Measurements from ENCODE around the gene PRELID1. TPM values are rescaled to one million over a fixed set of nuclear protein-coding genes. Genes with fewer than 3 reads are reported as not detected.
A peak's percentile ranks its signal among the peaks of the same experiment; 100 is the strongest.

Gene PRELID1
- total and polyA plus RNA-seq, 4 donors, result 57.2 to 104 (median 81.8) TPM

GRCh38 chr5:177344891-177345290 lies 41.3 kb downstream of the PRELID1 start:
- H3K9me3 ChIP-seq (ENCODE audit: control insufficient read depth, low read length), result no peaks in the 10 kb centered on the region
- H3K36me3 ChIP-seq (ENCODE audit: control insufficient read depth in 1 of 2, insufficient read depth in 2 of 2, low read length in 1 of 2), result peaks cover 0 to 3% of the 10 kb centered on the region in 2 donors
- no peak overlapping the region for H3K4me3 ChIP-seq (ENCODE audit: low read length in 2 of 2)
- no peak overlapping the region for H3K27ac ChIP-seq (ENCODE audit: low read depth in 1 of 2, low read length in 2 of 2)
- ATAC-seq (ENCODE audit: low FRiP score) (no peak), DNase-seq (peak in 1 of 2 donors; percentile 5)
- intact Hi-C loops (cut with DNase I), result no loop called here
- H3K27me3 ChIP-seq (ENCODE audit: control insufficient read depth in 1 of 2, insufficient read depth in 2 of 2, low read length in 1 of 2), result no peaks in the 10 kb centered on the region
- WGBS, 2 donors, result 96 to 98% methylated on average over 6 of the region's 6 CpGs
- H3K4me1 ChIP-seq (ENCODE audit: control insufficient read depth in 1 of 2, insufficient read depth in 2 of 2, low read length in 2 of 2), result no peaks in the 10 kb centered on the region

GRCh38 chr5:177346820-177347219 lies 43.2 kb downstream of the PRELID1 start:
- Histone ChIP-seq H3K4me1 (ENCODE audit: control insufficient read depth in 1 of 2, insufficient read depth in 2 of 2, low read length in 2 of 2) (peaks cover 0 to 3% of the 10 kb centered on the region in 2 donors), H3K27ac (ENCODE audit: low read depth in 1 of 2, low read length in 2 of 2) (no peak overlapping the region), H3K27me3 (ENCODE audit: control insufficient read depth in 1 of 2, insufficient read depth in 2 of 2, low read length in 1 of 2) (no peaks in the 10 kb centered on the region), H3K4me3 (ENCODE audit: low read length in 2 of 2) (no peak overlapping the region), H3K36me3 (ENCODE audit: control insufficient read depth in 1 of 2, insufficient read depth in 2 of 2, low read length in 1 of 2) (peaks cover 0 to 3% of the 10 kb centered on the region in 2 donors), H3K9me3 (ENCODE audit: control insufficient read depth, low read length) (no peaks in the 10 kb centered on the region)
- DNase-seq (peak in 1 of 2 donors; percentile 3), ATAC-seq (ENCODE audit: low FRiP score) (no peak)
- 54 to 65% methylated on average over 4 of the region's 4 CpGs for WGBS, 2 donors
- intact Hi-C loops (cut with DNase I), result no loop called here

- DNase-seq, result no peak
- no peak for ATAC-seq (ENCODE audit: low FRiP score)
- H3K27ac ChIP-seq (ENCODE audit: low read depth in 1 of 2, low read length in 2 of 2), result no peak overlapping the region
- no peak overlapping the region for H3K4me3 ChIP-seq (ENCODE audit: low read length in 2 of 2)
- H3K36me3 ChIP-seq (ENCODE audit: control insufficient read depth in 1 of 2, insufficient read depth in 2 of 2, low read length in 1 of 2), result peaks cover 0 to 1% of the 10 kb centered on the region in 2 donors
- no peaks in the 10 kb centered on the region for H3K27me3 ChIP-seq (ENCODE audit: control insufficient read depth in 1 of 2, insufficient read depth in 2 of 2, low read length in 1 of 2)
- intact Hi-C loops (cut with DNase I), result no loop called here
- no peaks in the 10 kb centered on the region for H3K9me3 ChIP-seq (ENCODE audit: control insufficient read depth, low read length)
- 83 to 85% methylated on average over 4 of the region's 4 CpGs for WGBS, 2 donors
- peaks cover 0 to 3% of the 10 kb centered on the region in 2 donors for H3K4me1 ChIP-seq (ENCODE audit: control insufficient read depth in 1 of 2, insufficient read depth in 2 of 2, low read length in 2 of 2)
These were observed 44.1 kb downstream of the PRELID1 start for GRCh38 chr5:177347699-177348098.

- DNase-seq, result no peak
- Histone ChIP-seq H3K4me3 (ENCODE audit: low read length in 2 of 2) (no peak overlapping the region), H3K36me3 (ENCODE audit: control insufficient read depth in 1 of 2, insufficient read depth in 2 of 2, low read length in 1 of 2) (peaks cover 0 to 1% of the 10 kb centered on the region in 2 donors), H3K4me1 (ENCODE audit: control insufficient read depth in 1 of 2, insufficient read depth in 2 of 2, low read length in 2 of 2) (peaks cover 0 to 3% of the 10 kb centered on the region in 2 donors), H3K27ac (ENCODE audit: low read depth in 1 of 2, low read length in 2 of 2) (no peak overlapping the region), H3K9me3 (ENCODE audit: control insufficient read depth, low read length) (no peaks in the 10 kb centered on the region), H3K27me3 (ENCODE audit: control insufficient read depth in 1 of 2, insufficient read depth in 2 of 2, low read length in 1 of 2) (no peaks in the 10 kb centered on the region)
- 75 to 77% methylated on average over 3 of the region's 3 CpGs for WGBS, 2 donors
- ATAC-seq (ENCODE audit: low FRiP score), result no peak
- intact Hi-C loops (cut with DNase I), result no loop called here
These were observed 45.7 kb downstream of the PRELID1 start for GRCh38 chr5:177349362-177349647.

- H3K27ac ChIP-seq (ENCODE audit: low read depth in 1 of 2, low read length in 2 of 2), result no peak overlapping the region
- no peak for ATAC-seq (ENCODE audit: low FRiP score)
- DNase-seq, result no peak
- H3K9me3 ChIP-seq (ENCODE audit: control insufficient read depth, low read length), result no peaks in the 10 kb centered on the region
- intact Hi-C loops (cut with DNase I), result no loop called here
- H3K4me3 ChIP-seq (ENCODE audit: low read length in 2 of 2), result no peak overlapping the region
- 86 to 87% methylated on average over 5 of the region's 5 CpGs for WGBS, 2 donors
- H3K36me3 ChIP-seq (ENCODE audit: control insufficient read depth in 1 of 2, insufficient read depth in 2 of 2, low read length in 1 of 2), result peaks cover 0 to 1% of the 10 kb centered on the region in 2 donors
- peaks cover 0 to 3% of the 10 kb centered on the region in 2 donors for H3K4me1 ChIP-seq (ENCODE audit: control insufficient read depth in 1 of 2, insufficient read depth in 2 of 2, low read length in 2 of 2)
- H3K27me3 ChIP-seq (ENCODE audit: control insufficient read depth in 1 of 2, insufficient read depth in 2 of 2, low read length in 1 of 2), result no peaks in the 10 kb centered on the region
These were observed 46.2 kb downstream of the PRELID1 start for GRCh38 chr5:177349762-177350161.

- no peaks in the 10 kb centered on the region for H3K9me3 ChIP-seq (ENCODE audit: control insufficient read depth, low read length)
- DNase-seq (peak in 1 of 2 donors; percentile 47), ATAC-seq (ENCODE audit: low FRiP score) (peak; percentile 19)
- intact Hi-C loops (cut with DNase I), result no loop called here
- peak overlapping the region; percentile 62 to 77 for H3K4me3 ChIP-seq (ENCODE audit: low read length in 2 of 2)
- peak overlapping the region; percentile 31 to 81 for H3K27ac ChIP-seq (ENCODE audit: low read depth in 1 of 2, low read length in 2 of 2)
- H3K36me3 ChIP-seq (ENCODE audit: control insufficient read depth in 1 of 2, insufficient read depth in 2 of 2, low read length in 1 of 2), result peaks cover 0 to 1% of the 10 kb centered on the region in 2 donors
- peaks cover 0 to 3% of the 10 kb centered on the region in 2 donors for H3K4me1 ChIP-seq (ENCODE audit: control insufficient read depth in 1 of 2, insufficient read depth in 2 of 2, low read length in 2 of 2)
- WGBS, 2 donors, result 12 to 14% methylated on average over 19 of the region's 19 CpGs
- H3K27me3 ChIP-seq (ENCODE audit: control insufficient read depth in 1 of 2, insufficient read depth in 2 of 2, low read length in 1 of 2), result no peaks in the 10 kb centered on the region
These were observed 47.3 kb downstream of the PRELID1 start for GRCh38 chr5:177350776-177351391.

- no peaks in the 10 kb centered on the region for H3K9me3 ChIP-seq (ENCODE audit: control insufficient read depth, low read length)
- H3K4me3 ChIP-seq (ENCODE audit: low read length in 2 of 2), result peak within 1 kb of the TSS; percentile 62 to 77
- peak within 1 kb of the TSS; percentile 31 to 81 for H3K27ac ChIP-seq (ENCODE audit: low read depth in 1 of 2, low read length in 2 of 2)
- H3K4me1 ChIP-seq (ENCODE audit: control insufficient read depth in 1 of 2, insufficient read depth in 2 of 2, low read length in 2 of 2), result peaks cover 0 to 3% of the 10 kb centered on the region in 2 donors
- WGBS, 2 donors, result 7 to 8% methylated on average over 52 to 55 of the region's 55 CpGs
- peaks cover 0 to 1% of the 10 kb centered on the region in 2 donors for H3K36me3 ChIP-seq (ENCODE audit: control insufficient read depth in 1 of 2, insufficient read depth in 2 of 2, low read length in 1 of 2)
- ATAC-seq (ENCODE audit: low FRiP score) (peak; percentile 97), DNase-seq (peak; percentile 95 to 96)
- intact Hi-C loops (cut with DNase I), result no loop called here
- H3K27me3 ChIP-seq (ENCODE audit: control insufficient read depth in 1 of 2, insufficient read depth in 2 of 2, low read length in 1 of 2), result no peaks in the 10 kb centered on the region
These were observed 48.1 kb downstream of the PRELID1 start, which contains the start of gene LMAN2 for GRCh38 chr5:177351392-177352329. LMAN2 (minus strand) TSS chr5:177351668; CDS start chr5:177351647, 21 bp downstream.

- peaks cover 0 to 1% of the 10 kb centered on the region in 2 donors for H3K36me3 ChIP-seq (ENCODE audit: control insufficient read depth in 1 of 2, insufficient read depth in 2 of 2, low read length in 1 of 2)
- H3K4me3 ChIP-seq (ENCODE audit: low read length in 2 of 2), result no peak overlapping the region
- no peaks in the 10 kb centered on the region for H3K9me3 ChIP-seq (ENCODE audit: control insufficient read depth, low read length)
- ATAC-seq (ENCODE audit: low FRiP score), result no peak
- H3K27me3 ChIP-seq (ENCODE audit: control insufficient read depth in 1 of 2, insufficient read depth in 2 of 2, low read length in 1 of 2), result no peaks in the 10 kb centered on the region
- peaks cover 0 to 3% of the 10 kb centered on the region in 2 donors for H3K4me1 ChIP-seq (ENCODE audit: control insufficient read depth in 1 of 2, insufficient read depth in 2 of 2, low read length in 2 of 2)
- DNase-seq, result no peak
- intact Hi-C loops (cut with DNase I), result no loop called here
- H3K27ac ChIP-seq (ENCODE audit: low read depth in 1 of 2, low read length in 2 of 2), result no peak overlapping the region
- 74 to 82% methylated on average over 4 to 5 of the region's 5 CpGs for WGBS, 2 donors
These were observed 49.5 kb downstream of the PRELID1 start for GRCh38 chr5:177353093-177353492.
